H1 (cell line): ENCODE results near the gene SYNDIG1. TPM values are rescaled to one million over a fixed set of nuclear protein-coding genes. Genes with fewer than 3 reads are reported as not detected.

Source experiments
- CTCF ChIA-PET: fragments of 300-600 bp; sonication (Branson Sonifier 250); formaldehyde crosslinking; loops from one replicate; lab custom pipeline; 2021; ENCODE audit not compliant: partially characterized antibody; lab: Charles Lee
- POLR2A ChIA-PET: fragments of 300-600 bp; sonication (Branson Sonifier 250); formaldehyde crosslinking; loops from one replicate; lab custom pipeline; 2021; ENCODE audit warnings: inconsistent platforms; ENCODE audit not compliant: partially characterized antibody; lab: Charles Lee
- DNase-seq, 2 experiments: peaks; one replicate each; pipeline versions ENCODE4 v3.0.0 to v3.0.0-alpha.2; 2010 to 2022; ENCODE audit warnings: low spot score in 2 of 2, low read depth in 1 of 2, mixed read lengths in 1 of 2
- FAIRE-seq: peaks from 2 replicates; lab custom pipeline; 2011; peaks lifted over from hg19 to GRCh38; lab: Jason Lieb, UNC
- H2AFZ ChIP-seq: 2 replicates; pipeline ENCODE4 v1.8.1; 2012; ENCODE audit warnings: low read length, inconsistent platforms
- H2AK5ac ChIP-seq: 2 replicates; pipeline ENCODE4 v1.6.1; 2013; ENCODE audit warnings: low read depth, low read length
- H2BK120ac ChIP-seq: replicated peaks from 2 replicates; pipeline ENCODE3; 2013; ENCODE audit warnings: low read depth, low read length, inconsistent platforms
- H2BK12ac ChIP-seq: 2 replicates; pipeline ENCODE4 v1.6.1; 2013; ENCODE audit warnings: low read depth, low read length
- H2BK15ac ChIP-seq: 2 replicates; pipeline ENCODE4 v1.6.1; 2013; ENCODE audit warnings: low read length
- H2BK20ac ChIP-seq: 2 replicates; pipeline ENCODE4 v1.6.1; 2013; ENCODE audit warnings: low read length
- H2BK5ac ChIP-seq: 2 replicates; pipeline ENCODE4 v1.6.1; 2013; ENCODE audit warnings: low read depth, low read length
- H3K14ac ChIP-seq: 2 replicates; pipeline ENCODE4 v1.6.1; 2013; ENCODE audit warnings: inconsistent platforms; ENCODE audit not compliant: insufficient read length
- H3K18ac ChIP-seq: 2 replicates; pipeline ENCODE4 v1.6.1; 2013; ENCODE audit warnings: low read length; ENCODE audit errors: extremely low read depth
- H3K23ac ChIP-seq: 2 replicates; pipeline ENCODE4 v1.6.1; 2013; ENCODE audit warnings: inconsistent platforms; ENCODE audit not compliant: insufficient read length
- H3K23me2 ChIP-seq: 2 replicates; pipeline ENCODE4 v1.6.1; 2013; ENCODE audit warnings: low read depth, low read length
- H3K27ac ChIP-seq: 2 replicates; pipeline ENCODE4 v1.6.1; 2011; ENCODE audit warnings: low read depth, low read length, inconsistent platforms
- H3K27me3 ChIP-seq, 4 experiments: replicated peaks in 1 of 4; 1 replicate in 1 of 4; 2 replicates in 3 of 4; pipeline versions ENCODE4 v1.6.1 to v1.8.1; 2011 to 2013; ENCODE audit warnings: low read length in 3 of 4, mild to moderate bottlenecking in 3 of 4, inconsistent platforms in 2 of 4, mixed read lengths in 2 of 4, moderate library complexity in 1 of 4; ENCODE audit not compliant: control insufficient read depth in 3 of 4, insufficient read depth in 3 of 4; ENCODE audit errors: extremely low read depth in 1 of 4
- H3K36me3 ChIP-seq, 4 experiments: 2 replicates each; pipeline versions ENCODE4 v1.6.1 to v1.8.1; 2011 to 2013; ENCODE audit warnings: mild to moderate bottlenecking in 4 of 4, low read length in 3 of 4, moderate library complexity in 2 of 4, control low read depth in 1 of 4, inconsistent platforms in 1 of 4; ENCODE audit not compliant: insufficient read depth in 4 of 4, control insufficient read depth in 2 of 4
- H3K4ac ChIP-seq: replicated peaks from 2 replicates; pipeline ENCODE3; 2013; ENCODE audit warnings: low read length, low read depth, mixed read lengths, inconsistent platforms; ENCODE audit not compliant: insufficient read length
- H3K4me1 ChIP-seq, 4 experiments: replicated peaks in 1 of 4; 1 replicate in 1 of 4; 2 replicates in 3 of 4; pipeline versions ENCODE4 v1.6.1 to v1.8.1; 2011 to 2013; ENCODE audit warnings: low read length in 3 of 4, inconsistent platforms in 2 of 4, mixed read lengths in 1 of 4; ENCODE audit not compliant: insufficient read depth in 4 of 4, control insufficient read depth in 3 of 4
- H3K4me2 ChIP-seq, 2 experiments: 2 replicates each; pipeline versions ENCODE4 v1.6.1 to v1.8.1; 2011 to 2013; ENCODE audit warnings: low read depth in 2 of 2, low read length in 2 of 2, control low read depth in 1 of 2, inconsistent platforms in 1 of 2, mild to moderate bottlenecking in 1 of 2; ENCODE audit not compliant: insufficient read depth in 1 of 2
- H3K4me3 ChIP-seq, 4 experiments: fragments of 200-600, 300-600 bp in 1 of 4; sonication (generic), shearing (Covaris generic), sonication (Bioruptor Twin) in 1 of 4; 2 replicates each; pipeline versions ENCODE4 v1.5.1 to v1.8.1; 2011 to 2016; ENCODE audit warnings: low read length in 4 of 4, low read depth in 3 of 4, control low read depth in 2 of 4, inconsistent platforms in 2 of 4, mild to moderate bottlenecking in 2 of 4, mixed read lengths in 1 of 4, moderate library complexity in 1 of 4; ENCODE audit not compliant: insufficient read depth in 2 of 4; ENCODE audit errors: extremely low read depth in 1 of 4
- H3K56ac ChIP-seq: replicated peaks from 2 replicates; pipeline ENCODE3; 2013; ENCODE audit warnings: low read depth, mild to moderate bottlenecking, mixed read lengths, low read length, inconsistent platforms; ENCODE audit not compliant: insufficient read length
- H3K79me1 ChIP-seq: 2 replicates; pipeline ENCODE4 v1.6.1; 2013; ENCODE audit warnings: low read depth, low read length, control low read depth
- H3K79me2 ChIP-seq, 2 experiments: 2 replicates each; pipeline versions ENCODE4 v1.6.1 to v1.8.1; 2012 to 2013; ENCODE audit warnings: low read length in 2 of 2, mild to moderate bottlenecking in 2 of 2, inconsistent platforms in 1 of 2; ENCODE audit not compliant: insufficient read depth in 2 of 2, control insufficient read depth in 1 of 2
- H3K9ac ChIP-seq, 4 experiments: replicated peaks in 1 of 4; 1 replicate in 1 of 4; 2 replicates in 3 of 4; pipeline versions ENCODE4 v1.6.1 to v1.8.1; 2011 to 2013; ENCODE audit warnings: low read depth in 3 of 4, low read length in 3 of 4, control low read depth in 2 of 4, mild to moderate bottlenecking in 2 of 4, moderate library complexity in 2 of 4, inconsistent platforms in 1 of 4; ENCODE audit errors: extremely low read depth in 1 of 4
- H3K9me3 ChIP-seq, 2 experiments: 2 replicates each; pipeline versions ENCODE4 v1.6.1 to v1.8.1; 2012 to 2013; ENCODE audit warnings: mild to moderate bottlenecking in 2 of 2, moderate library complexity in 2 of 2, control low read depth in 1 of 2, inconsistent platforms in 1 of 2, low read depth in 1 of 2, low read length in 1 of 2, mixed read lengths in 1 of 2; ENCODE audit not compliant: insufficient read depth in 2 of 2
- H4K20me1 ChIP-seq, 2 experiments: replicated peaks in 1 of 2; 2 replicates each; pipeline versions ENCODE3 to v1.8.1; 2011 to 2013; ENCODE audit warnings: inconsistent platforms in 2 of 2, low read length in 2 of 2, mild to moderate bottlenecking in 1 of 2; ENCODE audit not compliant: insufficient read depth in 2 of 2, control insufficient read depth in 1 of 2
- H4K5ac ChIP-seq: 2 replicates; pipeline ENCODE4 v1.6.1; 2013; ENCODE audit warnings: low read length, low read depth, mixed read lengths, inconsistent platforms; ENCODE audit not compliant: insufficient read length
- H4K8ac ChIP-seq: 2 replicates; pipeline ENCODE4 v1.8.0; 2013; ENCODE audit warnings: mild to moderate bottlenecking, moderate library complexity, low read length, inconsistent platforms; ENCODE audit not compliant: insufficient read depth; ENCODE audit errors: extremely low read depth
- H4K91ac ChIP-seq: replicated peaks from 2 replicates; pipeline ENCODE3; 2013; ENCODE audit warnings: low read length, mixed read lengths, inconsistent platforms; ENCODE audit not compliant: insufficient read length
- EGR1 ChIP-seq: IDR thresholded peaks from 2 replicates; pipeline ENCODE4 v1.6.1; 2011; ENCODE audit warnings: low read depth, low read length, borderline replicate concordance
- TBP ChIP-seq: IDR thresholded peaks from 2 replicates; pipeline ENCODE4 v1.6.1; 2011; ENCODE audit warnings: low read depth, low read length, improper control_type of control experiment
- TCF12 ChIP-seq: IDR thresholded peaks from 2 replicates; pipeline ENCODE4 v1.6.1; 2011; ENCODE audit warnings: low read depth, mild to moderate bottlenecking, low read length
- TEAD4 ChIP-seq: IDR thresholded peaks from 2 replicates; pipeline ENCODE4 v1.6.1; 2012; ENCODE audit warnings: low read depth, low read length, inconsistent platforms, mixed read lengths
- WGBS, 2 experiments: shearing (Covaris generic) in 1 of 2; methylation state at CpG; one replicate each; pipeline versions ENCODE4 v1.1.6 to v1.1.7; 2013 to 2015; ENCODE audit warnings: low lambda C conversion rate in 2 of 2, mixed read lengths in 2 of 2, inconsistent platforms in 1 of 2, low coverage in 1 of 2, missing lambda C conversion rate in 1 of 2; ENCODE audit not compliant: insufficient replicate concordance in 2 of 2, insufficient coverage in 1 of 2, insufficient read length in 1 of 2; ENCODE audit errors: extremely low coverage in 1 of 2, missing lambda C conversion rate in 1 of 2; 5-methylcytosine and 5-hydroxymethylcytosine counted together
- polyA plus RNA-seq, 7 experiments: library from polyadenylated mRNA; depleted of rRNA in 3 of 7; stranded (reverse) in 5 of 7; unstranded in 2 of 7; fragments of >200 nt in 5 of 7; fragments of 200-250 nt in 2 of 7; gene quantifications; 1 replicate in 5 of 7; 2 replicates in 1 of 7; 4 replicates in 1 of 7; pipeline versions ENCODE4 v1.2.1 to v1.2.3, GENCODE V29; 2011 to 2013; ENCODE audit warnings: missing spikeins in 2 of 7, mixed read lengths in 2 of 7
- total RNA-seq: library from RNA; stranded (reverse); fragmentation: NEBNext Ultra II Directional; extraction: Animal tissue kit (Norgen Biotek cat#: 25700); gene quantifications from 2 replicates; pipeline ENCODE4 v1.2.1, GENCODE V29; 2021

Gene SYNDIG1
- total and polyA plus RNA-seq, 2 of the 8 experiments (the other 6 are each of a cell fraction or from before 2014, with no cell fraction given): 6.5 to 7.8 TPM

GRCh38 chr20:24679448-24680047 lies 210.1 kb downstream of the SYNDIG1 start:
- WGBS, 2 experiments: 87% methylated on average over 9 of the region's 9 CpGs; no CpG with 5 or more reads in 1 of the 2 experiments

More at GRCh38 chr20:24679448-24680047, 210.1 kb downstream of the SYNDIG1 start:
- no peak overlapping the region for H3K4ac ChIP-seq
- no peak overlapping the region for H3K27ac ChIP-seq
- H3K14ac ChIP-seq: no peak overlapping the region
- H3K9me3 ChIP-seq: no peaks in the 10 kb centered on the region
- no peaks in the 10 kb centered on the region for H3K27me3 ChIP-seq
- no peak overlapping the region for H4K5ac ChIP-seq
- no peak for FAIRE-seq
- H3K79me1 ChIP-seq: no peaks in the 10 kb centered on the region
- no peak overlapping the region for H2BK120ac ChIP-seq
- no peak overlapping the region for H2BK20ac ChIP-seq
- POLR2A ChIA-PET: no interaction called here
- no peak overlapping the region for H4K8ac ChIP-seq
- no peaks in the 10 kb centered on the region for H3K36me3 ChIP-seq
- TF ChIP-seq TEAD4 (no peak), TCF12 (no peak), TBP (no peak), EGR1 (no peak)
- no peak overlapping the region for H3K4me3 ChIP-seq
- H3K4me2 ChIP-seq: no peak overlapping the region
- no peak overlapping the region for H2AK5ac ChIP-seq
- H3K56ac ChIP-seq: no peak overlapping the region
- H3K4me1 ChIP-seq: no peaks in the 10 kb centered on the region
- no peak overlapping the region for H3K23ac ChIP-seq
- H2BK15ac ChIP-seq: no peak overlapping the region
- H3K79me2 ChIP-seq: no peaks in the 10 kb centered on the region
- no peaks in the 10 kb centered on the region for H3K23me2 ChIP-seq
- no peak overlapping the region for H4K91ac ChIP-seq
- H3K9ac ChIP-seq: no peak overlapping the region
- H2BK5ac ChIP-seq: no peak overlapping the region
- H4K20me1 ChIP-seq: no peaks in the 10 kb centered on the region
- DNase-seq: no peak
- no peak overlapping the region for H3K18ac ChIP-seq
- CTCF ChIA-PET: interaction anchor here (1.3 kb wide), 1 partner anchor 102 kb away, joined by 5 read pairs; no protein-coding TSS in a partner anchor
- H2BK12ac ChIP-seq: no peak overlapping the region
- H2AFZ ChIP-seq: no peak overlapping the region
